Fibroblast of lung (primary cell): ENCODE results near the gene DLG5.

Experiments
- CTCF ChIP-seq, 2 donors: IDR thresholded peaks in 1 of 2; conservative IDR thresholded peaks in 1 of 2; 1 replicate in 1 of 2; 2 replicates in 1 of 2; pipeline ENCODE4 v1.5.1; 2011 to 2012; ENCODE audit warnings: low read length in 2 of 2, control low read depth in 1 of 2, inconsistent platforms in 1 of 2, low read depth in 1 of 2, mild to moderate bottlenecking in 1 of 2
- EZH2 ChIP-seq: IDR thresholded peaks from 2 replicates; pipeline ENCODE4 v1.5.1; 2012; ENCODE audit warnings: low read length, control low read depth, mild to moderate bottlenecking; ENCODE audit errors: missing control alignments

- TF ChIP-seq CTCF (conservative IDR thresholded peaks at IDR 0.05 in 1 of 2, IDR thresholded peaks at IDR 0.05 in 1 of 2; ENCODE audit: low read depth in 1 of 2, low read length in 2 of 2) (no peak), EZH2 (no peak)
Measured at GRCh38 chr10:77800320-77800719, 126.2 kb downstream of the DLG5 start.
